B cell (primary cell): ENCODE data around the gene NDST3. TPM values are rescaled to one million over a fixed set of nuclear protein-coding genes. Genes with fewer than 3 reads are reported as not detected.

Experiments
- ATAC-seq: fragments of 200-7000 bp; cut with Tn5 transposase; one replicate; pipeline ENCODE4 v1.10.0; 2021; ENCODE audit warnings: low read depth, mild to moderate bottlenecking, moderate number of reproducible peaks, moderate library complexity
- CTCF ChIA-PET: fragments of 350-600 bp; sonication (Branson Sonifier 250); formaldehyde crosslinking; loops from one replicate; lab custom pipeline; 2021; ENCODE audit warnings: antibody characterized with exemption, inconsistent platforms; lab: Charles Lee
- POLR2A ChIA-PET: fragments of 350-600 bp; sonication (Branson Sonifier 250); formaldehyde crosslinking; loops from one replicate; lab custom pipeline; 2021; ENCODE audit warnings: antibody characterized with exemption; lab: Charles Lee
- DNase-seq: peaks from one replicate; pipeline ENCODE4 v3.0.0; 2013
- H2AFZ ChIP-seq: 2 replicates; pipeline ENCODE4 v1.6.1; 2012; ENCODE audit warnings: mild to moderate bottlenecking, low read depth, low read length; ENCODE audit not compliant: insufficient read depth, poor library complexity, severe bottlenecking
- H3K27ac ChIP-seq, 2 donors: 1 replicate in 1 of 2; 2 replicates in 1 of 2; pipeline ENCODE4 v1.5.1; 2012 to 2013; ENCODE audit warnings: low read length in 2 of 2, mild to moderate bottlenecking in 2 of 2, moderate library complexity in 1 of 2
- H3K27me3 ChIP-seq, 4 experiments: fragments of 200-600 bp in 1 of 4; sonication (generic) in 1 of 4; replicated peaks in 1 of 4; 1 replicate in 2 of 4; 2 replicates in 2 of 4; pipeline versions ENCODE4 v1.6.1 to v1.7.0; 2013 to 2016; ENCODE audit warnings: low read length in 3 of 4, mild to moderate bottlenecking in 2 of 4, mixed read lengths in 1 of 4, moderate library complexity in 1 of 4; ENCODE audit not compliant: insufficient read depth in 4 of 4, control insufficient read depth in 3 of 4; ENCODE audit errors: control extremely low read depth in 1 of 4
- H3K36me3 ChIP-seq, 2 experiments: replicated peaks in 1 of 2; 1 replicate in 1 of 2; 2 replicates in 1 of 2; pipeline versions ENCODE4 v1.6.1 to v1.7.1; 2013; ENCODE audit warnings: low read length in 1 of 2; ENCODE audit not compliant: insufficient read depth in 2 of 2, control insufficient read depth in 1 of 2; ENCODE audit errors: control extremely low read depth in 1 of 2, extremely low read depth in 1 of 2
- H3K4me1 ChIP-seq, 2 donors: fragments of 200-600 bp in 1 of 2; sonication (generic) in 1 of 2; 1 replicate in 1 of 2; 2 replicates in 1 of 2; pipeline versions ENCODE4 v1.5.1 to v1.6.1; 2013 to 2017; ENCODE audit warnings: low read length in 2 of 2; ENCODE audit not compliant: control insufficient read depth in 2 of 2, insufficient read depth in 2 of 2
- H3K4me2 ChIP-seq: replicated peaks from 2 replicates; pipeline ENCODE3; 2012; ENCODE audit warnings: mild to moderate bottlenecking, low read depth, low read length; ENCODE audit not compliant: poor library complexity, severe bottlenecking
- H3K4me3 ChIP-seq, 5 experiments: fragments of 200-600 bp in 1 of 5; sonication (generic) in 1 of 5; 1 replicate in 3 of 5; 2 replicates in 2 of 5; pipeline versions ENCODE4 v1.5.1 to v1.7.0; 2011 to 2016; ENCODE audit warnings: low read length in 4 of 5, mild to moderate bottlenecking in 4 of 5, low read depth in 2 of 5, control low read depth in 1 of 5, moderate library complexity in 1 of 5; ENCODE audit not compliant: insufficient read depth in 1 of 5; ENCODE audit errors: control extremely low read depth in 1 of 5, extremely low read depth in 1 of 5
- H3K79me2 ChIP-seq: fragments of 200-600 bp; sonication (generic); one replicate; pipeline ENCODE4 v1.6.0; 2016; ENCODE audit warnings: low read length; ENCODE audit not compliant: control insufficient read depth, insufficient read depth
- H3K9ac ChIP-seq: fragments of 200-600 bp; sonication (generic); 2 replicates; pipeline ENCODE4 v1.6.1; 2017; ENCODE audit warnings: mild to moderate bottlenecking, low read length, moderate library complexity
- H3K9me3 ChIP-seq, 3 donors: one replicate each; pipeline versions ENCODE4 v1.6.1 to v1.7.1; 2013; ENCODE audit warnings: low read length in 2 of 3; ENCODE audit not compliant: control insufficient read depth in 2 of 3, insufficient read depth in 1 of 3; ENCODE audit errors: control extremely low read depth in 1 of 3
- H4K20me1 ChIP-seq: 2 replicates; pipeline ENCODE4 v1.6.0; 2012; ENCODE audit warnings: mild to moderate bottlenecking, low read length; ENCODE audit not compliant: insufficient read depth, control insufficient read depth, poor library complexity, severe bottlenecking
- H3K27ac Mint-ChIP-seq: one replicate; pipeline ENCODE4 v1.8.0; 2021; ENCODE audit warnings: mixed read lengths
- H3K27me3 Mint-ChIP-seq: one replicate; pipeline ENCODE4 v1.8.0; 2021; ENCODE audit warnings: mixed read lengths
- H3K4me1 Mint-ChIP-seq: one replicate; pipeline ENCODE4 v1.8.0; 2021; ENCODE audit warnings: mixed read lengths
- H3K4me3 Mint-ChIP-seq: one replicate; pipeline ENCODE4 v1.8.0; 2021; ENCODE audit warnings: mixed read lengths
- H3K9me3 Mint-ChIP-seq: one replicate; pipeline ENCODE4 v1.8.0; 2022; ENCODE audit warnings: mixed read lengths; ENCODE audit not compliant: insufficient read depth
- EZH2 ChIP-seq: IDR thresholded peaks from 2 replicates; pipeline ENCODE4 v1.6.1; 2012; ENCODE audit warnings: borderline replicate concordance, low read depth, mild to moderate bottlenecking, moderate library complexity, low read length; ENCODE audit not compliant: insufficient read depth, poor library complexity, severe bottlenecking
- WGBS: methylation state at CpG from one replicate; pipeline ENCODE4 v1.1.5; 2013; ENCODE audit warnings: missing lambda C conversion rate; ENCODE audit not compliant: insufficient coverage; 5-methylcytosine and 5-hydroxymethylcytosine counted together
- intact Hi-C: fragments of 100-400 bp; cut with micrococcal nuclease; formaldehyde crosslinking; loops from one replicate; pipeline ENCODE4 v1.10.0; 2022
- polyA plus RNA-seq: library from polyadenylated mRNA; depleted of rRNA; stranded (reverse); fragments of >200 nt; gene quantifications from 2 replicates; pipeline ENCODE4 v1.2.3, GENCODE V29; 2012
- total RNA-seq, 2 donors: library from RNA; stranded (reverse); fragments of 120-200 nt in 1 of 2; gene quantifications; 1 replicate in 1 of 2; 2 replicates in 1 of 2; pipeline versions ENCODE4 v1.2.3 to v1.2.4, GENCODE V29; 2013 to 2022
- TF ChIP-seq, protein P1 (sequence below): fragments of 200-600 bp; IDR thresholded peaks from one replicate; pipeline ENCODE4 v1.8.0; 2022; ENCODE audit warnings: antibody characterized with exemption, mild to moderate bottlenecking

The NDST3 gene
- total and polyA plus RNA-seq, 2 donors (not counting 1 experiment from before 2014, with no cell fraction given), result not detected

DNA sequence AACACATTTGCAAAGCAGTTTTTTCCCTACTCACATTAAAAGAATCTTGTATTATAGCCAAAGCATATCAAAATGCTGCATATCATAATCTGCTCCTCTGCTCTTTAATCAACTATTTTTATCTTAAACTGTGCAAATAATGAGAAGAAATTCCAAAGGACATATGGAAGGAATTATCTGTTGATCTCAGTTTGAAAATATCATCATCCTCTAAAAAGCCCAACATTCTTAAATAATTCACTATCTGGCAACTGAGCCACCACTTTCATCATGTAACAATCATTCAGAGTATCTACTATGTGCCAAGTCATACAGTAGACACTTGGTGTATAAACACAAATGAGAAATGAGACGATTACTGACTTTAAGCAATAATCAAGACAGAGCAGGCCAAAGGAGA is 255.5 kb downstream of the NDST3 start:
- no CpG with 5 or more reads among the region's 1 CpG for WGBS
- Mint-ChIP-seq H3K27me3 (no peaks in the 10 kb centered on the region), H3K9me3 (no peaks in the 10 kb centered on the region), H3K27ac (no peak overlapping the region), H3K4me1 (no peaks in the 10 kb centered on the region), H3K4me3 (no peak overlapping the region)
- intact Hi-C loops, result no loop called here
- Histone ChIP-seq H3K36me3 (no peaks in the 10 kb centered on the region), H3K27ac (no peak overlapping the region), H3K9ac (no peak overlapping the region), H3K4me1 (no peaks in the 10 kb centered on the region), H3K4me2 (no peak overlapping the region), H3K79me2 (no peaks in the 10 kb centered on the region), H3K27me3 (no peaks in the 10 kb centered on the region), H3K9me3 (no peaks in the 10 kb centered on the region), H3K4me3 (no peak overlapping the region), H2AFZ (no peak overlapping the region), H4K20me1 (no peaks in the 10 kb centered on the region)
- ATAC-seq (no peak), DNase-seq (no peak)
- POLR2A ChIA-PET, result no interaction called here
- TF ChIP-seq, protein P1, sequence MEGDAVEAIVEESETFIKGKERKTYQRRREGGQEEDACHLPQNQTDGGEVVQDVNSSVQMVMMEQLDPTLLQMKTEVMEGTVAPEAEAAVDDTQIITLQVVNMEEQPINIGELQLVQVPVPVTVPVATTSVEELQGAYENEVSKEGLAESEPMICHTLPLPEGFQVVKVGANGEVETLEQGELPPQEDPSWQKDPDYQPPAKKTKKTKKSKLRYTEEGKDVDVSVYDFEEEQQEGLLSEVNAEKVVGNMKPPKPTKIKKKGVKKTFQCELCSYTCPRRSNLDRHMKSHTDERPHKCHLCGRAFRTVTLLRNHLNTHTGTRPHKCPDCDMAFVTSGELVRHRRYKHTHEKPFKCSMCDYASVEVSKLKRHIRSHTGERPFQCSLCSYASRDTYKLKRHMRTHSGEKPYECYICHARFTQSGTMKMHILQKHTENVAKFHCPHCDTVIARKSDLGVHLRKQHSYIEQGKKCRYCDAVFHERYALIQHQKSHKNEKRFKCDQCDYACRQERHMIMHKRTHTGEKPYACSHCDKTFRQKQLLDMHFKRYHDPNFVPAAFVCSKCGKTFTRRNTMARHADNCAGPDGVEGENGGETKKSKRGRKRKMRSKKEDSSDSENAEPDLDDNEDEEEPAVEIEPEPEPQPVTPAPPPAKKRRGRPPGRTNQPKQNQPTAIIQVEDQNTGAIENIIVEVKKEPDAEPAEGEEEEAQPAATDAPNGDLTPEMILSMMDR, result no peak
- TF ChIP-seq EZH2, result no peak
- CTCF ChIA-PET, result no interaction called here

DNA sequence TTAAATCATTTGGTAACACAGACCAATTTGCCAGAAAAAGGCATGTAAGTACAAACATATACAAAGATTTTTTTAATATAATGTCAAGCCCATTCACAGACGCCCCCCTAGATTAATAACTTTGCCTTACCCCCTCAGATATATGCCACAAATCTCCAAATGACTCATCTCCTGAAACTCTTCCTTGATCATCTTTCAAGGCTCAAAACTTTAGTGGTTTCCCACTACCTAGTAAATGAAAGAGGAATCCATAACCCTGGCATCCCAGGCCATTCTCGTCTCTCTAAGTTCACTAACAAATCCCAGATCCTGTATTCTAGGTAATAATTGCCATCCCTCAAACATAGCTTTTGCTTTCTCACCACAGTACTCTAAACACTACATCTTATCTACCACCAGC is 256.7 kb downstream of the NDST3 start:
- no peaks in the 10 kb centered on the region for H3K4me1 Mint-ChIP-seq
- DNase-seq, result no peak
- no peak overlapping the region for H3K9ac ChIP-seq
- no peak overlapping the region for H3K4me3 ChIP-seq
- no peak overlapping the region for H3K27ac Mint-ChIP-seq
- no peak overlapping the region for H3K27ac ChIP-seq
- ChIA-PET CTCF (no interaction called here), POLR2A (no interaction called here)
- 89% methylated on average over 1 of the region's 2 CpGs for WGBS
- no peaks in the 10 kb centered on the region for H3K36me3 ChIP-seq
- no peak for ATAC-seq
- intact Hi-C loops, result no loop called here
- no peaks in the 10 kb centered on the region for H3K27me3 ChIP-seq
- H4K20me1 ChIP-seq, result no peaks in the 10 kb centered on the region
- no peak for TF ChIP-seq EZH2
- TF ChIP-seq, protein P1, result no peak
- H3K4me3 Mint-ChIP-seq, result no peak overlapping the region
- H2AFZ ChIP-seq, result no peak overlapping the region
- no peak overlapping the region for H3K4me2 ChIP-seq
- no peaks in the 10 kb centered on the region for H3K27me3 Mint-ChIP-seq
- H3K9me3 Mint-ChIP-seq, result no peaks in the 10 kb centered on the region
- no peaks in the 10 kb centered on the region for H3K4me1 ChIP-seq
- H3K9me3 ChIP-seq, result no peaks in the 10 kb centered on the region
- no peaks in the 10 kb centered on the region for H3K79me2 ChIP-seq
